ENCODE results near the gene SERPINB6. TPM values are rescaled to one million over a fixed set of nuclear protein-coding genes. Genes with fewer than 3 reads are reported as not detected.
A peak's percentile ranks its signal among the peaks of the same experiment; 100 is the strongest.

The SERPINB6 gene
- total RNA-seq, 3 donors from 2014 or later (not counting 1 experiment from before 2014, with no cell fraction given) = 120 to 135 (median 129) TPM

- no peak overlapping the region for H3K27ac ChIP-seq (ENCODE audit: low read length)
- H3K4me1 Mint-ChIP-seq = peaks cover 47 to 56% of the 10 kb centered on the region in 2 donors
- no peaks in the 10 kb centered on the region for H3K9me3 Mint-ChIP-seq
- no peaks in the 10 kb centered on the region for H3K27me3 Mint-ChIP-seq (ENCODE audit: low read depth in 2 of 2)
- no peak for TF ChIP-seq CTCF (IDR thresholded peaks at IDR 0.05)
- H3K4me1 ChIP-seq (ENCODE audit: control insufficient read depth, insufficient read depth, low read length) = peaks cover 54% of the 10 kb centered on the region
- no peak overlapping the region for H3K4me3 ChIP-seq (ENCODE audit: low read length)
- no peaks in the 10 kb centered on the region for H3K9me3 ChIP-seq (ENCODE audit: control insufficient read depth, insufficient read depth, low read length)
- no peak overlapping the region for H3K4me3 Mint-ChIP-seq
- no peak for DNase-seq
- H3K36me3 ChIP-seq (ENCODE audit: control insufficient read depth, insufficient read depth, low read length) = no peaks in the 10 kb centered on the region
- no peak for ATAC-seq
- no peak overlapping the region for H3K27ac Mint-ChIP-seq
- H3K27me3 ChIP-seq (ENCODE audit: control insufficient read depth, insufficient read depth, low read length) = no peaks in the 10 kb centered on the region
- 90% methylated on average over 3 of the region's 3 CpGs for WGBS (ENCODE audit: insufficient coverage)
- H3K36me3 Mint-ChIP-seq = no peaks in the 10 kb centered on the region
- intact Hi-C loops (cut with micrococcal nuclease) = loop anchor here (5.0 kb wide), 1 partner anchor 123 kb away; no protein-coding TSS in a partner anchor
Observed at GRCh38 chr6:2915150-2915549, 56.2 kb downstream of the SERPINB6 start.

- no peak for DNase-seq
- Histone ChIP-seq H3K4me3 (ENCODE audit: low read length) (no peak overlapping the region), H3K9me3 (ENCODE audit: control insufficient read depth, insufficient read depth, low read length) (no peaks in the 10 kb centered on the region), H3K27ac (ENCODE audit: low read length) (no peak overlapping the region), H3K36me3 (ENCODE audit: control insufficient read depth, insufficient read depth, low read length) (no peaks in the 10 kb centered on the region), H3K4me1 (ENCODE audit: control insufficient read depth, insufficient read depth, low read length) (peaks cover 49% of the 10 kb centered on the region), H3K27me3 (ENCODE audit: control insufficient read depth, insufficient read depth, low read length) (no peaks in the 10 kb centered on the region)
- Mint-ChIP-seq H3K36me3 (no peaks in the 10 kb centered on the region), H3K27ac (peak overlapping the region; percentile 39 to 45), H3K4me3 (no peak overlapping the region), H3K9me3 (no peaks in the 10 kb centered on the region), H3K27me3 (ENCODE audit: low read depth in 2 of 2) (no peaks in the 10 kb centered on the region), H3K4me1 (peaks cover 48 to 59% of the 10 kb centered on the region in 2 donors)
- no peak for TF ChIP-seq CTCF (IDR thresholded peaks at IDR 0.05)
- 67% methylated on average over 6 of the region's 7 CpGs for WGBS (ENCODE audit: insufficient coverage)
- intact Hi-C loops (cut with micrococcal nuclease) = no loop called here
- ATAC-seq = peak; percentile 55 to 77 (median 68)
Observed at GRCh38 chr6:2914318-2914660, 57.1 kb downstream of the SERPINB6 start.

GRCh38 chr6:2913621-2914317, 57.6 kb downstream of the SERPINB6 start:
- no peaks in the 10 kb centered on the region for H3K27me3 ChIP-seq (ENCODE audit: control insufficient read depth, insufficient read depth, low read length)
- no peak overlapping the region for H3K4me3 ChIP-seq (ENCODE audit: low read length)
- peaks cover 44 to 54% of the 10 kb centered on the region in 2 donors for H3K4me1 Mint-ChIP-seq
- peaks cover 44% of the 10 kb centered on the region for H3K4me1 ChIP-seq (ENCODE audit: control insufficient read depth, insufficient read depth, low read length)
- intact Hi-C loops (cut with micrococcal nuclease) = no loop called here
- no peak overlapping the region for H3K27ac ChIP-seq (ENCODE audit: low read length)
- H3K9me3 Mint-ChIP-seq = no peaks in the 10 kb centered on the region
- WGBS (ENCODE audit: insufficient coverage) = 95% methylated on average over 9 of the region's 11 CpGs
- peak overlapping the region; percentile 4 for H3K4me3 Mint-ChIP-seq
- H3K27ac Mint-ChIP-seq = peak overlapping the region; percentile 39 to 45
- H3K36me3 ChIP-seq (ENCODE audit: control insufficient read depth, insufficient read depth, low read length) = no peaks in the 10 kb centered on the region
- H3K9me3 ChIP-seq (ENCODE audit: control insufficient read depth, insufficient read depth, low read length) = no peaks in the 10 kb centered on the region
- ATAC-seq (no peak), DNase-seq (no peak)
- H3K27me3 Mint-ChIP-seq (ENCODE audit: low read depth in 2 of 2) = no peaks in the 10 kb centered on the region
- H3K36me3 Mint-ChIP-seq = no peaks in the 10 kb centered on the region
- no peak for TF ChIP-seq CTCF (IDR thresholded peaks at IDR 0.05)

GRCh38 chr6:2911171-2911570, 60.2 kb downstream of the SERPINB6 start:
- Histone ChIP-seq H3K36me3 (ENCODE audit: control insufficient read depth, insufficient read depth, low read length) (no peaks in the 10 kb centered on the region), H3K9me3 (ENCODE audit: control insufficient read depth, insufficient read depth, low read length) (no peaks in the 10 kb centered on the region), H3K27ac (ENCODE audit: low read length) (no peak overlapping the region), H3K4me3 (ENCODE audit: low read length) (no peak overlapping the region), H3K27me3 (ENCODE audit: control insufficient read depth, insufficient read depth, low read length) (no peaks in the 10 kb centered on the region), H3K4me1 (ENCODE audit: control insufficient read depth, insufficient read depth, low read length) (peaks cover 18% of the 10 kb centered on the region)
- H3K36me3 Mint-ChIP-seq = no peaks in the 10 kb centered on the region
- no peaks in the 10 kb centered on the region for H3K9me3 Mint-ChIP-seq
- peaks cover 22 to 39% of the 10 kb centered on the region in 2 donors for H3K4me1 Mint-ChIP-seq
- intact Hi-C loops (cut with micrococcal nuclease) = loop anchor here (1.0 kb wide), 1 partner anchor 65 kb away; no protein-coding TSS in a partner anchor
- no peak for DNase-seq
- no peak overlapping the region for H3K4me3 Mint-ChIP-seq
- WGBS (ENCODE audit: insufficient coverage) = 53% methylated on average over 4 of the region's 4 CpGs
- no peak for TF ChIP-seq CTCF (IDR thresholded peaks at IDR 0.05)
- no peak overlapping the region for H3K27ac Mint-ChIP-seq
- peak in 1 of 3 donors; percentile 47 for ATAC-seq
- H3K27me3 Mint-ChIP-seq (ENCODE audit: low read depth in 2 of 2) = no peaks in the 10 kb centered on the region
